ENCODE measurements around the gene RAPGEF1.

RAPGEF1 gene

GRCh38 chr9:131744720-131745201, 4.9 kb upstream of the RAPGEF1 start:
- no peaks in the 10 kb centered on the region for H3K79me2 ChIP-seq (ENCODE audit: insufficient read depth, low read length)
- H3K4me3 ChIP-seq (ENCODE audit: insufficient read depth, low read length, poor library complexity, severe bottlenecking) = no peak overlapping the region
- no peaks in the 10 kb centered on the region for H3K27me3 ChIP-seq (ENCODE audit: low read length)
- no peaks in the 10 kb centered on the region for H3K9me2 ChIP-seq (replicated peaks; ENCODE audit: insufficient read depth, low read length)
- 0 out of 2 replicates have a peak, but pooled peaks cover 5% of the 10 kb centered on the region for H3F3A ChIP-seq (ENCODE audit: insufficient read depth)
- no peaks in the 10 kb centered on the region for H4K20me1 ChIP-seq (ENCODE audit: low read depth, low read length)
- no peaks in the 10 kb centered on the region for H3K36me3 ChIP-seq (ENCODE audit: low read length)
- H3K4me2 ChIP-seq (ENCODE audit: low read depth, low read length, poor library complexity, severe bottlenecking) = no peak overlapping the region
- H2AFZ ChIP-seq (ENCODE audit: low read depth, low read length, severe bottlenecking) = no peak overlapping the region
- H3K27ac ChIP-seq (ENCODE audit: low read depth, low read length) = no peak overlapping the region
- TF ChIP-seq CTCF (IDR thresholded peaks at IDR 0.05; ENCODE audit: insufficient read depth, low read length, poor library complexity, severe bottlenecking) = no peak
- TF ChIP-seq EZH2phosphoT487 (conservative IDR thresholded peaks at IDR 0.05; ENCODE audit: low read length) = no peak
- H3K9me3 ChIP-seq (ENCODE audit: insufficient read depth, low read length) = no peaks in the 10 kb centered on the region
- H3K9ac ChIP-seq (ENCODE audit: low read length) = no peak overlapping the region

- Histone ChIP-seq H3K27ac (ENCODE audit: low read depth, low read length) (no peak overlapping the region), H2AFZ (ENCODE audit: low read depth, low read length, severe bottlenecking) (no peak overlapping the region)
Measured at GRCh38 chr9:131744171-131744719, 4.4 kb upstream of the RAPGEF1 start.

GRCh38 chr9:131743501-131743900, 3.6 kb upstream of the RAPGEF1 start:
- TF ChIP-seq CTCF (IDR thresholded peaks at IDR 0.05; ENCODE audit: insufficient read depth, low read length, poor library complexity, severe bottlenecking) (no peak), EZH2phosphoT487 (conservative IDR thresholded peaks at IDR 0.05; ENCODE audit: low read length) (no peak)
- Histone ChIP-seq H3K27ac (ENCODE audit: low read depth, low read length) (no peak overlapping the region), H3K4me2 (ENCODE audit: low read depth, low read length, poor library complexity, severe bottlenecking) (no peak overlapping the region)

More at GRCh38 chr9:131744171-131744719, 4.4 kb upstream of the RAPGEF1 start:
- H3K36me3 ChIP-seq (ENCODE audit: low read length) = no peaks in the 10 kb centered on the region
- H3K4me3 ChIP-seq (ENCODE audit: insufficient read depth, low read length, poor library complexity, severe bottlenecking) = no peak overlapping the region
- H3K27me3 ChIP-seq (ENCODE audit: low read length) = no peaks in the 10 kb centered on the region
- no peak overlapping the region for H3K9ac ChIP-seq (ENCODE audit: low read length)
- H3K4me2 ChIP-seq (ENCODE audit: low read depth, low read length, poor library complexity, severe bottlenecking) = peak overlapping the region; percentile 17
- no peaks in the 10 kb centered on the region for H3K9me3 ChIP-seq (ENCODE audit: insufficient read depth, low read length)
- no peaks in the 10 kb centered on the region for H3K9me2 ChIP-seq (replicated peaks; ENCODE audit: insufficient read depth, low read length)
- no peak for TF ChIP-seq EZH2phosphoT487 (conservative IDR thresholded peaks at IDR 0.05; ENCODE audit: low read length)
- no peak for TF ChIP-seq CTCF (IDR thresholded peaks at IDR 0.05; ENCODE audit: insufficient read depth, low read length, poor library complexity, severe bottlenecking)
- H4K20me1 ChIP-seq (ENCODE audit: low read depth, low read length) = no peaks in the 10 kb centered on the region
- H3K79me2 ChIP-seq (ENCODE audit: insufficient read depth, low read length) = peaks cover under 1% of the 10 kb centered on the region; the same call in 1 of the 2 replicates
- H3F3A ChIP-seq (ENCODE audit: insufficient read depth) = 0 out of 2 replicates have a peak, but pooled peaks cover 5% of the 10 kb centered on the region

More at GRCh38 chr9:131743501-131743900, 3.6 kb upstream of the RAPGEF1 start:
- Histone ChIP-seq H4K20me1 (ENCODE audit: low read depth, low read length) (no peaks in the 10 kb centered on the region), H2AFZ (ENCODE audit: low read depth, low read length, severe bottlenecking) (no peak overlapping the region), H3K9me3 (ENCODE audit: insufficient read depth, low read length) (no peaks in the 10 kb centered on the region), H3K79me2 (ENCODE audit: insufficient read depth, low read length) (peaks cover 8% of the 10 kb centered on the region), H3F3A (ENCODE audit: insufficient read depth) (0 out of 2 replicates have a peak, but pooled peaks cover 5% of the 10 kb centered on the region), H3K27me3 (ENCODE audit: low read length) (no peaks in the 10 kb centered on the region), H3K4me3 (ENCODE audit: insufficient read depth, low read length, poor library complexity, severe bottlenecking) (no peak overlapping the region), H3K9me2 (replicated peaks; ENCODE audit: insufficient read depth, low read length) (no peaks in the 10 kb centered on the region), H3K9ac (ENCODE audit: low read length) (no peak overlapping the region), H3K36me3 (ENCODE audit: low read length) (no peaks in the 10 kb centered on the region)

Data from SU-DHL-6 (cell line).